IPS DF 6.9 (cell line): ENCODE data around the gene OCEL1.

Experiments
- DNase-seq: peaks from one replicate; pipeline ENCODE4 v3.0.0-alpha.2; 2013; ENCODE audit warnings: low read depth, low spot score
- H3K27ac ChIP-seq: one replicate; pipeline ENCODE4 v1.5.1; 2013; ENCODE audit warnings: low read length, control low read depth
- H3K27me3 ChIP-seq: 2 replicates; pipeline ENCODE4 v1.6.1; 2013; ENCODE audit warnings: mild to moderate bottlenecking, low read length; ENCODE audit not compliant: control insufficient read depth, insufficient read depth
- H3K36me3 ChIP-seq: 2 replicates; pipeline ENCODE4 v1.6.1; 2013; ENCODE audit warnings: low read length; ENCODE audit not compliant: control insufficient read depth, insufficient read depth
- H3K4me1 ChIP-seq: 2 replicates; pipeline ENCODE4 v1.6.1; 2013; ENCODE audit warnings: low read length; ENCODE audit not compliant: control insufficient read depth, insufficient read depth
- H3K4me3 ChIP-seq: 2 replicates; pipeline ENCODE4 v1.5.1; 2013; ENCODE audit warnings: mild to moderate bottlenecking, low read length
- H3K9me3 ChIP-seq: 2 replicates; pipeline ENCODE4 v1.6.1; 2013; ENCODE audit warnings: low read length, inconsistent platforms; ENCODE audit not compliant: control insufficient read depth, insufficient read depth
- WGBS: extraction: QIAGEN DNeasy Blood & Tissue Kit; methylation state at CpG from one replicate; pipeline ENCODE4 v1.1.7; 2013; ENCODE audit warnings: mixed read lengths, missing lambda C conversion rate; ENCODE audit not compliant: insufficient read length, insufficient coverage; 5-methylcytosine and 5-hydroxymethylcytosine counted together

OCEL1 gene

GRCh38 chr19:17227798-17228367, 1.9 kb downstream of the OCEL1 start:
- H3K36me3 ChIP-seq = peaks cover 11% of the 10 kb centered on the region
- H3K27me3 ChIP-seq = no peaks in the 10 kb centered on the region
- H3K4me1 ChIP-seq = 0 out of 2 replicates have a peak, but pooled peaks cover 2% of the 10 kb centered on the region
- H3K4me3 ChIP-seq = no peak overlapping the region
- no peaks in the 10 kb centered on the region for H3K9me3 ChIP-seq
- WGBS = no CpG with 5 or more reads among the region's 13 CpGs
- no peak overlapping the region for H3K27ac ChIP-seq
- no peak for DNase-seq

GRCh38 chr19:17229890-17230289, 3.9 kb downstream of the OCEL1 start:
- H3K4me1 ChIP-seq = peaks cover 6% of the 10 kb centered on the region; the same call in 1 of the 2 replicates
- peaks cover 11% of the 10 kb centered on the region for H3K36me3 ChIP-seq
- no peaks in the 10 kb centered on the region for H3K9me3 ChIP-seq
- no CpG with 5 or more reads among the region's 3 CpGs for WGBS
- no peak for DNase-seq
- H3K27me3 ChIP-seq = no peaks in the 10 kb centered on the region
- no peak overlapping the region for H3K4me3 ChIP-seq
- no peak overlapping the region for H3K27ac ChIP-seq

- peaks cover 11% of the 10 kb centered on the region for H3K36me3 ChIP-seq
- no CpG with 5 or more reads among the region's 25 CpGs for WGBS
Measured at GRCh38 chr19:17232258-17232657, 6.2 kb downstream of the OCEL1 start.

GRCh38 chr19:17234911-17235299, 8.9 kb downstream of the OCEL1 start:
- H3K4me3 ChIP-seq = peak overlapping the region; percentile 84; the same call in 1 of the 2 replicates
- WGBS = no CpG with 5 or more reads among the region's 11 CpGs
- H3K36me3 ChIP-seq = peaks cover 11% of the 10 kb centered on the region
- H3K27ac ChIP-seq = no peak overlapping the region
- peaks cover 6% of the 10 kb centered on the region; the same call in 1 of the 2 replicates for H3K4me1 ChIP-seq
- no peaks in the 10 kb centered on the region for H3K27me3 ChIP-seq
- H3K9me3 ChIP-seq = no peaks in the 10 kb centered on the region
- DNase-seq = no peak

More at GRCh38 chr19:17232258-17232657, 6.2 kb downstream of the OCEL1 start:
- Histone ChIP-seq H3K27ac (no peak overlapping the region), H3K4me3 (no peak overlapping the region), H3K27me3 (no peaks in the 10 kb centered on the region), H3K4me1 (peaks cover 8% of the 10 kb centered on the region; the same call in 1 of the 2 replicates), H3K9me3 (no peaks in the 10 kb centered on the region)
- DNase-seq = no peak

- no peak for DNase-seq
- WGBS = no CpG with 5 or more reads among the region's 80 CpGs
- H3K27ac ChIP-seq = no peak overlapping the region
Measured at GRCh38 chr19:17235300-17235970, 9.4 kb downstream of the OCEL1 start.

GRCh38 chr19:17235971-17236777, 10.1 kb downstream of the OCEL1 start:
- H3K4me1 ChIP-seq = peaks cover 6% of the 10 kb centered on the region; the same call in 1 of the 2 replicates
- WGBS = no CpG with 5 or more reads among the region's 27 CpGs
- DNase-seq = no peak
- H3K27me3 ChIP-seq = no peaks in the 10 kb centered on the region
- peaks cover 11% of the 10 kb centered on the region for H3K36me3 ChIP-seq
- H3K9me3 ChIP-seq = no peaks in the 10 kb centered on the region
- peak overlapping the region; percentile 84; the same call in 1 of the 2 replicates for H3K4me3 ChIP-seq
- no peak overlapping the region for H3K27ac ChIP-seq

More at GRCh38 chr19:17235300-17235970, 9.4 kb downstream of the OCEL1 start:
- peak overlapping the region; percentile 84 for H3K4me3 ChIP-seq
- H3K9me3 ChIP-seq = no peaks in the 10 kb centered on the region
- peaks cover 11% of the 10 kb centered on the region for H3K36me3 ChIP-seq
- H3K4me1 ChIP-seq = peaks cover 6% of the 10 kb centered on the region; the same call in 1 of the 2 replicates
- no peaks in the 10 kb centered on the region for H3K27me3 ChIP-seq

- peaks cover 6% of the 10 kb centered on the region; the same call in 1 of the 2 replicates for H3K36me3 ChIP-seq
- H3K9me3 ChIP-seq = no peaks in the 10 kb centered on the region
- no peak overlapping the region for H3K4me3 ChIP-seq
- WGBS = no CpG with 5 or more reads among the region's 18 CpGs
- DNase-seq = no peak
- no peaks in the 10 kb centered on the region for H3K27me3 ChIP-seq
- no peak overlapping the region for H3K27ac ChIP-seq
- H3K4me1 ChIP-seq = peaks cover 6% of the 10 kb centered on the region; the same call in 1 of the 2 replicates
Measured at GRCh38 chr19:17236811-17237543, 11.0 kb downstream of the OCEL1 start.

GRCh38 chr19:17237747-17238706, 12.0 kb downstream of the OCEL1 start:
- no peaks in the 10 kb centered on the region for H3K27me3 ChIP-seq
- H3K4me3 ChIP-seq = no peak overlapping the region
- no CpG with 5 or more reads among the region's 13 CpGs for WGBS
- H3K36me3 ChIP-seq = no peaks in the 10 kb centered on the region; the same call in 1 of the 2 replicates
- H3K9me3 ChIP-seq = no peaks in the 10 kb centered on the region
- no peak overlapping the region for H3K27ac ChIP-seq
- DNase-seq = no peak
- H3K4me1 ChIP-seq = peaks cover 8% of the 10 kb centered on the region

GRCh38 chr19:17240062-17240752, 14.2 kb downstream of the OCEL1 start:
- Histone ChIP-seq H3K27me3 (no peaks in the 10 kb centered on the region), H3K27ac (no peak overlapping the region), H3K4me3 (no peak overlapping the region), H3K36me3 (no peaks in the 10 kb centered on the region; the same call in 1 of the 2 replicates), H3K9me3 (no peaks in the 10 kb centered on the region), H3K4me1 (peaks cover 4% of the 10 kb centered on the region; the same call in 1 of the 2 replicates)
- no peak for DNase-seq
- WGBS = no CpG with 5 or more reads among the region's 24 CpGs
